WTC11 (cell line): Measurements from ENCODE around the gene UBP1. TPM values are rescaled to one million over a fixed set of nuclear protein-coding genes. Genes with fewer than 3 reads are reported as not detected.
"Not testable (repeated sequence)": the region's sequence is repeated elsewhere in the genome, so short reads cannot be mapped to it uniquely, and the experiment has no call there.

Experiments
- ATAC-seq: fragments of 200-7000 bp; cut with Tn5 transposase; 2 replicates; pipeline ENCODE4 v1.10.0; 2021; ENCODE audit warnings: mild to moderate bottlenecking, moderate library complexity
- CTCF ChIA-PET: fragments of 300-600 bp; sonication (Branson Sonifier 250); formaldehyde crosslinking; loops from one replicate; lab custom pipeline; 2021; ENCODE audit warnings: antibody characterized with exemption; lab: Charles Lee
- POLR2A ChIA-PET: fragments of 350-600 bp; sonication (Branson Sonifier 250); formaldehyde crosslinking; loops from one replicate; lab custom pipeline; 2021; ENCODE audit warnings: antibody characterized with exemption; lab: Charles Lee
- DNase-seq: peaks from one replicate; pipeline ENCODE4 v3.0.0; 2021; ENCODE audit warnings: low spot score
- H3K27ac Mint-ChIP-seq: 2 replicates; pipeline ENCODE4 v1.8.0; 2021; ENCODE audit warnings: mixed read lengths
- H3K27me3 Mint-ChIP-seq: 2 replicates; pipeline ENCODE4 v1.8.0; 2021; ENCODE audit warnings: low read depth, mild to moderate bottlenecking, moderate library complexity, mixed read lengths
- H3K36me3 Mint-ChIP-seq: 2 replicates; pipeline ENCODE4 v1.8.0; 2021; ENCODE audit warnings: mixed read lengths
- H3K4me1 Mint-ChIP-seq: 2 replicates; pipeline ENCODE4 v1.8.0; 2022; ENCODE audit warnings: mixed read lengths
- H3K4me3 Mint-ChIP-seq: 2 replicates; pipeline ENCODE4 v1.8.0; 2021; ENCODE audit warnings: mild to moderate bottlenecking, moderate library complexity, mixed read lengths
- H3K9me3 Mint-ChIP-seq: 2 replicates; pipeline ENCODE4 v1.8.0; 2021; ENCODE audit warnings: mixed read lengths
- ATF1 ChIP-seq: sonication (generic); formaldehyde crosslinking; IDR thresholded peaks from 2 replicates; pipeline ENCODE4 v1.8.1; 2023; ENCODE audit warnings: mild to moderate bottlenecking, moderate library complexity, missing genetic modification reagents
- CREB1 ChIP-seq: sonication (generic); formaldehyde crosslinking; IDR thresholded peaks from 2 replicates; pipeline ENCODE4 v1.8.0; 2023; ENCODE audit warnings: mild to moderate bottlenecking, missing genetic modification reagents
- FOXJ3 ChIP-seq: sonication (generic); formaldehyde crosslinking; IDR thresholded peaks from 2 replicates; pipeline ENCODE4 v1.9.0; 2021; ENCODE audit warnings: missing genetic modification reagents, mild to moderate bottlenecking, borderline replicate concordance
- FOXP1 ChIP-seq: sonication (generic); formaldehyde crosslinking; IDR thresholded peaks from 2 replicates; pipeline ENCODE4 v1.8.0; 2022; ENCODE audit warnings: missing genetic modification reagents, mild to moderate bottlenecking, moderate library complexity, borderline replicate concordance
- GTF2I ChIP-seq: fragments of 250-450 bp; sonication (Bioruptor Pico); conservative IDR thresholded peaks from 2 replicates; pipeline ENCODE4 v1.4.0; 2021; ENCODE audit warnings: mild to moderate bottlenecking
- MXD4 ChIP-seq: fragments of 250-450 bp; sonication (Bioruptor Pico); IDR thresholded peaks from 2 replicates; pipeline ENCODE4 v1.8.0; 2021; ENCODE audit warnings: mild to moderate bottlenecking, moderate library complexity, borderline replicate concordance
- NFATC4 ChIP-seq: fragments of 250-450 bp; sonication (Bioruptor Pico); IDR thresholded peaks from 2 replicates; pipeline ENCODE4 v1.9.0; 2021; ENCODE audit warnings: mild to moderate bottlenecking
- RELA ChIP-seq: sonication (generic); formaldehyde crosslinking; IDR thresholded peaks from 2 replicates; pipeline ENCODE4 v1.8.1; 2022; ENCODE audit warnings: missing genetic modification reagents, mild to moderate bottlenecking, borderline replicate concordance
- TEAD1 ChIP-seq: sonication (generic); formaldehyde crosslinking; IDR thresholded peaks from 2 replicates; pipeline ENCODE4 v1.8.0; 2022; ENCODE audit warnings: mild to moderate bottlenecking, missing genetic modification reagents
- ZBTB21 ChIP-seq: sonication (generic); formaldehyde crosslinking; IDR thresholded peaks from 2 replicates; pipeline ENCODE4 v1.8.1; 2023; ENCODE audit warnings: mild to moderate bottlenecking, missing genetic modification reagents, borderline replicate concordance
- ZNF138 ChIP-seq: sonication (generic); formaldehyde crosslinking; conservative IDR thresholded peaks from 2 replicates; pipeline ENCODE4 v1.8.1; 2022; ENCODE audit warnings: mild to moderate bottlenecking, moderate library complexity, missing genetic modification reagents
- ZNF219 ChIP-seq: sonication (generic); formaldehyde crosslinking; IDR thresholded peaks from 2 replicates; pipeline ENCODE4 v1.8.0; 2023; ENCODE audit warnings: missing genetic modification reagents, mild to moderate bottlenecking, borderline replicate concordance
- ZNF263 ChIP-seq: sonication (generic); formaldehyde crosslinking; IDR thresholded peaks from 2 replicates; pipeline ENCODE4 v1.8.1; 2022; ENCODE audit warnings: low read depth, mild to moderate bottlenecking, moderate library complexity, missing genetic modification reagents
- ZNF396 ChIP-seq: fragments of 250-450 bp; sonication (Bioruptor Pico); IDR thresholded peaks from 2 replicates; pipeline ENCODE4 v1.8.0; 2021; ENCODE audit warnings: mild to moderate bottlenecking, moderate library complexity, borderline replicate concordance
- ZNF671 ChIP-seq: fragments of 250-450 bp; sonication (Bioruptor Pico); IDR thresholded peaks from 2 replicates; pipeline ENCODE4 v1.8.0; 2021; ENCODE audit warnings: mild to moderate bottlenecking
- total RNA-seq: library from RNA; stranded (reverse); gene quantifications from 3 replicates; pipeline ENCODE4 v1.2.3, GENCODE V29; 2021
- TF ChIP-seq, protein P1 (sequence below): fragments of 250-450 bp; sonication (Bioruptor Pico); IDR thresholded peaks from 2 replicates; pipeline ENCODE4 v2.1.2; 2022; ENCODE audit warnings: mild to moderate bottlenecking, moderate library complexity
- TF ChIP-seq, protein P2 (sequence below): fragments of 250-450 bp; sonication (Bioruptor Pico); IDR thresholded peaks from 2 replicates; pipeline ENCODE4 v1.9.0; 2021; ENCODE audit warnings: mild to moderate bottlenecking
- TF ChIP-seq, protein P3 (sequence below): sonication (generic); formaldehyde crosslinking; IDR thresholded peaks from 2 replicates; pipeline ENCODE4 v1.8.1; 2023; ENCODE audit warnings: mild to moderate bottlenecking, missing genetic modification reagents
- TF ChIP-seq, protein P4 (sequence below): sonication (generic); formaldehyde crosslinking; IDR thresholded peaks from 2 replicates; pipeline ENCODE4 v1.8.1; 2022; ENCODE audit warnings: low read depth, mild to moderate bottlenecking, moderate library complexity, missing genetic modification reagents, borderline replicate concordance
- TF ChIP-seq, protein P5 (sequence below): sonication (generic); formaldehyde crosslinking; IDR thresholded peaks from 2 replicates; pipeline ENCODE4 v1.8.0; 2022; ENCODE audit warnings: mild to moderate bottlenecking, missing genetic modification reagents
- TF ChIP-seq, protein P6 (sequence below): fragments of 250-450 bp; sonication (Bioruptor Pico); IDR thresholded peaks from 2 replicates; pipeline ENCODE4 v1.8.0; 2021; ENCODE audit warnings: mild to moderate bottlenecking

UBP1 gene
- total RNA-seq, 1 experiment from 2014 or later = 72.6 TPM

DNA sequence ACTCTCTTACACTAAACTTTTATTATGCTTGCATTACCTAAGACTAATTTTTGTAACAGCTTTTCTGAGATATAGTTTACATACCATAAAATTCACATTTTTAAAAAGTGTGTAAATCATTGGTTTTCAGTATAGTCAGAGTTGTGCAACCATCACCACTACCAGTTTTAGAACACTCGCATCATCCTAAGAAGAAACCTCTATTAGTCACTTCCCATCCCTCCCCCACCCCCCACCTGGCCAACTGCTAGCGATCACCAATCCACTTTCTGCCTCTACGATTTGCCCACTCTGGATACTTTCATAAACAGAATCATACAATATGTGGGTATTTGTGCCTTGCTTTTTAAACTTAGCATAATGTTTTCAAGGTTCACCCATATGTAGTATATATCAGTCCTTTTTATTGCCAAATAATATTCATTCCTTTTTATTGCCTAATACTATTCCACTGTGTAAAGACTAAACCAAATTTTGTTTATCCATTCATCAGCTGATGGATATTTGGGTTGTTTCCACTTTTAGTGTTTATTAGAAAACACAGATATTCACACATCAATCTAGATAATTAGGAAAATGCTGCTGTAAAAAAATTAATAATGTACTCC, 23.0 kb downstream of the UBP1 start (continued):
- TF ChIP-seq, protein P1, sequence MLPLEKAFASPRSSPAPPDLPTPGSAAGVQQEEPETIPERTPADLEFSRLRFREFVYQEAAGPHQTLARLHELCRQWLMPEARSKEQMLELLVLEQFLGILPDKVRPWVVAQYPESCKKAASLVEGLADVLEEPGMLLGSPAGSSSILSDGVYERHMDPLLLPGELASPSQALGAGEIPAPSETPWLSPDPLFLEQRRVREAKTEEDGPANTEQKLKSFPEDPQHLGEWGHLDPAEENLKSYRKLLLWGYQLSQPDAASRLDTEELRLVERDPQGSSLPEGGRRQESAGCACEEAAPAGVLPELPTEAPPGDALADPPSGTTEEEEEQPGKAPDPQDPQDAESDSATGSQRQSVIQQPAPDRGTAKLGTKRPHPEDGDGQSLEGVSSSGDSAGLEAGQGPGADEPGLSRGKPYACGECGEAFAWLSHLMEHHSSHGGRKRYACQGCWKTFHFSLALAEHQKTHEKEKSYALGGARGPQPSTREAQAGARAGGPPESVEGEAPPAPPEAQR = no peak
- TF ChIP-seq MXD4 (CRISPR knock-in tag) = no peak
- no peak for TF ChIP-seq ZNF138 (CRISPR knock-in tag)
- no peak for TF ChIP-seq CREB1
- no peak for TF ChIP-seq FOXP1 (CRISPR knock-in tag)
- no peak for TF ChIP-seq GTF2I

DNA sequence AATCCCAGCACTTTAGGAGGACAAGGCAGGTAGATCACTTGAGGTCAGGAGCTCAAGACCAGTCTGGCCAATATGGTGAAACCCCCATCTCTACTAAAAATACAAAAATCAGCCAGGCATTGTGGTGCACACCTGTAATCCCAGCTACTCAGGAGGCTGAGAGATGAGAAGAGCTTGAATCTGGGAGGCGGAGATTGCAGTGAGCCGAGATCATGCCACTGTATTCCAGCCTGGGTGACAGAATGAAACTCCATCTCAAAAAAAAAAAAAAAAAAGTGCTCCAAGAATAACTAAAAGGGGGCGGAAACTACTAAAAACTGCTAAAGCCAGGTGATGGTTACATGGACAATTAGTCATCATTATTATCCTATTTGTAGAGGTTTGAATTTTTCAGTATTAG, 29.4 kb downstream of the UBP1 start:
- ATAC-seq, H3K27ac Mint-ChIP-seq, CTCF ChIA-PET, H3K9me3 Mint-ChIP-seq, H3K4me3 Mint-ChIP-seq, H3K27me3 Mint-ChIP-seq, H3K4me1 Mint-ChIP-seq, DNase-seq, POLR2A ChIA-PET: not testable (repeated sequence)
- peaks cover 73% of the 10 kb centered on the region for H3K36me3 Mint-ChIP-seq

DNA sequence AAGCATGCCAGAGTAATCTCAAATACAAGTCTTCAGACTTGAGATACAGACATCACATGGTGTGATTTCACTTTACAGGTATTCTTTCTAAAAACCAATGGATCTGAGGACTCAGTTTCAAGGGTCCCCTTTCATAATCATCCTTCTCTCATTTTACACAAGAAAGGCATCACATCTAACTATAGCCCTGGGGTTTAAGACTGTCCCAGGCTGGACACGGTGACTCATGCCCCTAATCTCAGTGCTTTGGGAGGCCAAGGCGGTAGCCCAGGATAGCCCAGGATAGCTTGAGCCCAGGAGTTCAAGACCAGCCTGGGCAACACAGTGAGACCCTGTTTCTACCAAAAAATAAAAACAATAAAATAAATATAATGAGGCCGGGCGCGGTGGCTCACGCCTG, 36.4 kb downstream of the UBP1 start:
- ChIA-PET POLR2A (interaction anchor here (0.7 kb wide), 1 partner anchor 947 kb away, joined by 3 read pairs; no protein-coding TSS in a partner anchor), CTCF (no interaction called here)
- ATAC-seq (no peak), DNase-seq (no peak)
- H3K9me3 Mint-ChIP-seq = no peaks in the 10 kb centered on the region
- no peak overlapping the region for H3K27ac Mint-ChIP-seq
- peaks cover 78% of the 10 kb centered on the region for H3K36me3 Mint-ChIP-seq
- no peaks in the 10 kb centered on the region for H3K4me1 Mint-ChIP-seq
- no peaks in the 10 kb centered on the region for H3K27me3 Mint-ChIP-seq
- no peak overlapping the region for H3K4me3 Mint-ChIP-seq
- no peak for TF ChIP-seq FOXP1 (CRISPR knock-in tag)
- no peak for TF ChIP-seq NFATC4 (CRISPR knock-in tag)
- TF ChIP-seq, protein P1 = no peak
- TF ChIP-seq, protein P2, sequence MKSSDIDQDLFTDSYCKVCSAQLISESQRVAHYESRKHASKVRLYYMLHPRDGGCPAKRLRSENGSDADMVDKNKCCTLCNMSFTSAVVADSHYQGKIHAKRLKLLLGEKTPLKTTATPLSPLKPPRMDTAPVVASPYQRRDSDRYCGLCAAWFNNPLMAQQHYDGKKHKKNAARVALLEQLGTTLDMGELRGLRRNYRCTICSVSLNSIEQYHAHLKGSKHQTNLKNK (CRISPR knock-in tag) = no peak
- no peak for TF ChIP-seq ATF1 (CRISPR knock-in tag)
- TF ChIP-seq TEAD1 = no peak
- TF ChIP-seq ZNF396 (CRISPR knock-in tag) = no peak
- no peak for TF ChIP-seq RELA (CRISPR knock-in tag)
- TF ChIP-seq, protein P3, sequence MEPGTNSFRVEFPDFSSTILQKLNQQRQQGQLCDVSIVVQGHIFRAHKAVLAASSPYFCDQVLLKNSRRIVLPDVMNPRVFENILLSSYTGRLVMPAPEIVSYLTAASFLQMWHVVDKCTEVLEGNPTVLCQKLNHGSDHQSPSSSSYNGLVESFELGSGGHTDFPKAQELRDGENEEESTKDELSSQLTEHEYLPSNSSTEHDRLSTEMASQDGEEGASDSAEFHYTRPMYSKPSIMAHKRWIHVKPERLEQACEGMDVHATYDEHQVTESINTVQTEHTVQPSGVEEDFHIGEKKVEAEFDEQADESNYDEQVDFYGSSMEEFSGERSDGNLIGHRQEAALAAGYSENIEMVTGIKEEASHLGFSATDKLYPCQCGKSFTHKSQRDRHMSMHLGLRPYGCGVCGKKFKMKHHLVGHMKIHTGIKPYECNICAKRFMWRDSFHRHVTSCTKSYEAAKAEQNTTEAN (CRISPR knock-in tag) = no peak
- TF ChIP-seq, protein P4, sequence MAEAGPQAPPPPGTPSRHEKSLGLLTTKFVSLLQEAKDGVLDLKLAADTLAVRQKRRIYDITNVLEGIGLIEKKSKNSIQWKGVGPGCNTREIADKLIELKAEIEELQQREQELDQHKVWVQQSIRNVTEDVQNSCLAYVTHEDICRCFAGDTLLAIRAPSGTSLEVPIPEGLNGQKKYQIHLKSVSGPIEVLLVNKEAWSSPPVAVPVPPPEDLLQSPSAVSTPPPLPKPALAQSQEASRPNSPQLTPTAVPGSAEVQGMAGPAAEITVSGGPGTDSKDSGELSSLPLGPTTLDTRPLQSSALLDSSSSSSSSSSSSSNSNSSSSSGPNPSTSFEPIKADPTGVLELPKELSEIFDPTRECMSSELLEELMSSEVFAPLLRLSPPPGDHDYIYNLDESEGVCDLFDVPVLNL (CRISPR knock-in tag) = no peak
- TF ChIP-seq FOXJ3 (CRISPR knock-in tag) = no peak
- no peak for TF ChIP-seq ZNF671
- TF ChIP-seq, protein P5, sequence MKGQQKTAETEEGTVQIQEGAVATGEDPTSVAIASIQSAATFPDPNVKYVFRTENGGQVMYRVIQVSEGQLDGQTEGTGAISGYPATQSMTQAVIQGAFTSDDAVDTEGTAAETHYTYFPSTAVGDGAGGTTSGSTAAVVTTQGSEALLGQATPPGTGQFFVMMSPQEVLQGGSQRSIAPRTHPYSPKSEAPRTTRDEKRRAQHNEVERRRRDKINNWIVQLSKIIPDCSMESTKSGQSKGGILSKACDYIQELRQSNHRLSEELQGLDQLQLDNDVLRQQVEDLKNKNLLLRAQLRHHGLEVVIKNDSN (CRISPR knock-in tag) = no peak
- no peak for TF ChIP-seq ZNF219
- TF ChIP-seq ZNF263 = no peak
- TF ChIP-seq, protein P6, sequence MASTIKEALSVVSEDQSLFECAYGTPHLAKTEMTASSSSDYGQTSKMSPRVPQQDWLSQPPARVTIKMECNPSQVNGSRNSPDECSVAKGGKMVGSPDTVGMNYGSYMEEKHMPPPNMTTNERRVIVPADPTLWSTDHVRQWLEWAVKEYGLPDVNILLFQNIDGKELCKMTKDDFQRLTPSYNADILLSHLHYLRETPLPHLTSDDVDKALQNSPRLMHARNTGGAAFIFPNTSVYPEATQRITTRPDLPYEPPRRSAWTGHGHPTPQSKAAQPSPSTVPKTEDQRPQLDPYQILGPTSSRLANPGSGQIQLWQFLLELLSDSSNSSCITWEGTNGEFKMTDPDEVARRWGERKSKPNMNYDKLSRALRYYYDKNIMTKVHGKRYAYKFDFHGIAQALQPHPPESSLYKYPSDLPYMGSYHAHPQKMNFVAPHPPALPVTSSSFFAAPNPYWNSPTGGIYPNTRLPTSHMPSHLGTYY (CRISPR knock-in tag) = no peak
- TF ChIP-seq ZBTB21 = no peak
